ENCODE data around the gene SNF8.
"Not testable (repeated sequence)": the region's sequence is repeated elsewhere in the genome, so short reads cannot be mapped to it uniquely, and the experiment has no call there.

Gene SNF8, protein sequence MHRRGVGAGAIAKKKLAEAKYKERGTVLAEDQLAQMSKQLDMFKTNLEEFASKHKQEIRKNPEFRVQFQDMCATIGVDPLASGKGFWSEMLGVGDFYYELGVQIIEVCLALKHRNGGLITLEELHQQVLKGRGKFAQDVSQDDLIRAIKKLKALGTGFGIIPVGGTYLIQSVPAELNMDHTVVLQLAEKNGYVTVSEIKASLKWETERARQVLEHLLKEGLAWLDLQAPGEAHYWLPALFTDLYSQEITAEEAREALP

DNA sequence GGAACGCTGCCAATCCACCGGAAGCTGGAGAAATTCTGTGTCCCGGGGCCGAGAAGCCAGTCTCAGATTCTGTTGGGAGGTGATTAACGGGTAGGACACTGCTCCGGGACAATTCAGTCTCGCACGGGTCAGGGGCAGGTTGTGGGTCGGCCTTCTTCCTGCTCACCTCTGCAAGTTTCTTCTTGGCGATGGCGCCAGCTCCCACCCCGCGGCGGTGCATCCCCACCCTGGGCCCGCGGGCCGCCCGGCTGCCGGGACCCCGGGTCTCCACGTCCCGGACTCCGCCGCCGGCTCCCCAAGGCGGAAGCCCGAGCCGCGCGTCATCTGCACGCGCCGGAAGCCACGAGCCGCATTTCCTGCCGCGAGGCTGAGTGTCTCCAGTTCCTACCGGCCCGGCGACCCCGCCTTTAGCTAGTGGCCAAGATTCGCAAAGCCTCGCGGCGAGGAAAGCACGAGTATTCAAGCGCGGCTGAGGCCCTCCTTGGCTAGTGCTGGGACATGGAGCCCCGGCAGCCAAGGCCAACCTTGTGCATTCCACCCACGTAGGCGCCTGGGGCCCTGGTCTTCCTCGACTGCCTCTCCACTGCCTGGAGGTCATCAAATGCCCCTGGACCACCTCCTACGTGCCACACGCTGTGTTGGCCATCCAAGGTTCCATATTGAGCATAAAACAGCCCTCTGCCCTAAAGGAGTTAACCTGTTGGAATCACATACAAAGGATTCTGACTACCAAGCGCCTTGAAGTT, at the start of gene SNF8:
SNF8 (minus strand) TSS at position 328 of the 746 bp plus-strand sequence; CDS start at position 220, 108 bp downstream.
- peak; percentile 77 for DNase-seq

DNA sequence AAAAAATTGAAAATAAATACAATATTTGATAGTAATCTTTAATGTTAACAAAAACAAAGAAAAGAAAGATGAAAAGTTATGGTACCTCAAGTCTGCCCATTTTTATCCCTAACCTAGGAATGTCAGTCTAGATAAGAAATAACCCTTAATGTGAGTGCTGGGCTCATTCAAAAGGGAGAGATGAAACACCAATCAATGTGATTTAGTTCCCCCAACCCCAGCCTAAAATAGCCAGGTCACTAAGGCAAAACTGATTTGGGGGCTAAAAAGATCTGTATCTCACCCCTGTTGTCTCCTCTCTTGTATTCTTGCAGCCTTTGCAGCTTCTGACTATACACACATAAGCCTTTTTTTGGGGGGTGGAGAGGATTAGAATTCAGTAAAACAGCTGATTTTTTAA, 49.3 kb upstream of the SNF8 start:
- no peak for DNase-seq

DNA sequence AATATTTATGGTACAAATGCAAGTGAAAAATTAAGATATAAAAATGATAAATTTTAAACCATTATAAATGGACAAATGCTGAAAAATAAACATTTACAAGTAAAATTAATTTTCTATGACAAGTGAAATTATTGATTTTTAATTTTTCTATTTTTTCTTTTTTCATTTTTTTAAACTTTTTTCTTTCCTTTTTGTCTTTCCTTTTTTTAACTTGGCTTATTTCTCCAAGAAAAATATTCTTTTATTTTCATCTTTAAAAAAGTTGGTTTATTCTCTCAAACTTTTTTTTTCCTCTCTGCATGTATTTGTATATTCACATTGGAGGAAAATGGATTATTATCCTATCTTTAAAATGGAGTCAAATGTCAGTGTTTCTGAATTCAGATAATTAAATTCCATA, 48.7 kb upstream of the SNF8 start:
- DNase-seq = no peak

DNA sequence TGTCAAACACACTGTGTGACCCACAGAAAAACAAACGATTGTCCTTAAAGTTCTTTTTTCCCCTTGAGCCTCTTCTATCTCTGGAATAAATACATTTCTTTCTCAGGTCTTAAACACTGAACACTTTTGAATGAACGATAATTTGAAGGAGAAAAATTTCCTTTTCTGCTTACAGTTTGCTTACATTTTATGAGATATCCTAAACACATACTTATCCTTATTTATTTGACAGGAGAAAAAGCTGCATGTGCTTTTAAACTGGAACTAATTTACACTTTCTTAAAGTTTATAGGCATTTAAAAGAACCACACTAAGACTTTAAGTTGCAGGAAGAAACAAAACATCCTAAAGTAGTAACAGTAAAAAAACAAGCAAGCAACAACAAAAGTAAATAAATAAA, 47.8 kb upstream of the SNF8 start:
- DNase-seq = no peak

DNA sequence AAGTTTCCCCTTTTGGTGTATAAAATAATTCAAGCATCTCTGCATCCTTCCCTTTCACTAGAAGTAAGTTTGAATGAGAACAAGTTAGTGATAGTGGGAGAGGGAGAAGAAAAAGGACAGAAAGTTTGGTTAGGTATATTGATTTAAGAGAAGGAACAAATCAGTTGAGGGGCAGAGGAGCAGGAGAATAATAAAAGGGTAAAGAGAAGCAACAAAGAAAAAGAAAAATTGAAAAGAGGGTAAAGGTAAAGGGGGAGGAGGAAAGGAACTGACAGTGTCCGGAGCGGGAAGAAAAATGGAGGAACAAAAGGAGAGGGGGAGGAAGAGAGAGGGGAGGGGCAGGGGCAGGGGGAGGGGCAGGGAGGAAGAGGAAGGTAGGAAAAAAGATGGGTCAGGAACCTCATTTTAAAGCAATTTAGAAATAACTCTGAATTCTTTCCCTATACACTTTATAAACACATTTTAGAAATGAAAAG, 46.3 kb upstream of the SNF8 start:
- no peak for DNase-seq

DNA sequence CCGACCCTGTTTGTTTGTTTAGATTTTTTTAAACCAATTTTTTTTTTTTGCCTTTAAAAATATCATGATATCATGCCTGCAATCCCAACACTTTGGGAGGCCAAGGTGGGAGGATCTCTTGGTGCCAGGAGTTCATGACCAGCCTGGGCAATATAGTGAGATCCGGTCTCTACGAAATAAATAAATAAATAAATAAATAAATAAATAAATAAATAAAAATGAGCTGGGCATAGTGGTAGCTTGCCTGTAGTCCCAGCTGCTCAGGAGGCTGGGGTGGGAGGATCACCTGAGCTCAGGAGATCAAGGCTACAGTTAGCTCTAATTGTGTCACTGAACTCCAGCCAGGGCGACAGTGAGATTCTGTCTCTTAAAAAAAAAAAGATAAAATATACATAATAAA, 44.5 kb upstream of the SNF8 start:
- no peak for DNase-seq

DNA sequence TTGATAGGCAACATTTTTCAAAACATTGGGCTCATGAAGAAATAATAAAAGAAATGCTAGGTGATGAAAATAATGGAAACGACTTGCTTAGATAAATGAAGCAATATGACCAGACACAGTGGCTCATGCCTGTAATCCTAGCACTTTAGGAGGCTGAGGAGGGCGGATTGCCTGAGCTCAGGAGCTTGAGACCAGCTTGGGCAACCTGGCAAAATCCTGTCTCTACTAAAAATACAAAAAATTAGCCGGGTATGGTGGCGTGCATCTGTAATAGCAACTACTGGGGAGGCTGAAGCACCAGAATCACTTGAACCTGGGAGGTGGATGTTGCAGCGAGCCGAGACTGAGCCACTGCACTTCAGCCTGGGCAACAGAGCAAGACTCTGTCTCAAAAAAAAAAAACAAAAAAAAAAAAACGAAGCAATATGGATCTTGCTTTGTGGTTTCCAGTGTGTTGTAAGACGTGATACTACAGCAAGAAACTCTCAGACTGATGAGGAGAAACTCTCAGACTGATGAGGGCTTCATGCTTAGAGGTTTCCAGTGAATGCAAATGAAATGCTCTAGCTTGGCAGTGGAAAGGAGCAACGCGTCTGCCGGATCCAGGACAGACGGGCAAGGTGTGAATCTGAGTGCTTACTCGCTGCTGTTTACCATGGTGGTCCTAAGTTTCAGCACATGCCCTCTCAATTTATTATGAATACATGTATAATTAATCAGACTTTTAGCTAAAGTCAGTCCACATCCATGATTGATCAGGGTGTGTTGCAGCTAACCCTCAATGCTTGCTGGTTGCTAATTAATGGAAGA, 41.0 kb upstream of the SNF8 start:
- DNase-seq = no peak

DNA sequence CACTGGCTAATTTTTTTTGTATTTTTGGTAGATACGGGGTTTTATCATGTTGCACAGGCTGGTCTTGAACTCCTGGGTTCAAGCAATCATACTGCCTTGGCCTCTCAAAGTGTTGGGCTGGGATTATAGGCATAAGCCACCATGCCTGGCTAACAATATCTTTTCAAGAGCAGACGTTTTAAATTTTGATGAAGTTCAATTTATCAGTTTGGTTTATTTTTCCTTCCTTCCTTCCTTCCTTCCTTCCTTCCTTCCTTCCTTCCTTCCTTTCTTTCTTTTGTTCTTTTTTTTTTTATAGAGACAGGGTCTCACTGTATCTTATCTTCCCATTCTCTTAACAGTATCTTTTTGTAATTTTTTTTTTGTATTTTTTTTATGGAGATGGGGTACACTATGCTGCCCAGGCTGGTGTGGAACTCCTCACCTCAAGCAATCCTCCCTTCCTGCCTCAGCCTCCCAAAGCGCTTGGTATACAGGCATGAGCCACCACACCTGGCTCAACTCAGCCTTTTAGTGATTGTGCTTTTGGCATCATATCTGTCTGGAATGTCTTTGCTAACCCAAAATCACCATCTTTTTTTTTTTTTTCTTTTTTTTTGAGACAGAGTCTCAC, 37.4 kb upstream of the SNF8 start:
- DNase-seq = no peak

DNA sequence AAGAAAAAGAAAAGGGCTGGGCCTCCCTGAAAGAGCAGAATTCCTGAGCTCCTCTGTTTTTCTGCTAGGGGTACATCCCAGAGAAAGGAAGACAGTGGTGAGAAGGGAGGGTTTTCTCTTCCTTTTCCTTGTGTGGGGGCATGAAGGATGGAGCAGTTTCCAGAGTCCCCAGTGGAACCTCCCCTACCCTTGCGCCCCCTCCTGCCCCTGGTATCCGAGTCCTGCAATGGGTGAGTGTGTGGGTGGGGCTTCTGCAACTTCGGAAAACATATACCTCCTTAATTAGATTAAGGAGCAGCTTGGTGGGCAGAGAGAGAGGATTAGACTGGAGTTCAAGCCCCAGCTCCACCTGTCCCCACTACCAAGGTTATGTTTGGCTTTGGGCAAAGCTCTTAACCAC, 29.2 kb upstream of the SNF8 start:
- no peak for DNase-seq

DNA sequence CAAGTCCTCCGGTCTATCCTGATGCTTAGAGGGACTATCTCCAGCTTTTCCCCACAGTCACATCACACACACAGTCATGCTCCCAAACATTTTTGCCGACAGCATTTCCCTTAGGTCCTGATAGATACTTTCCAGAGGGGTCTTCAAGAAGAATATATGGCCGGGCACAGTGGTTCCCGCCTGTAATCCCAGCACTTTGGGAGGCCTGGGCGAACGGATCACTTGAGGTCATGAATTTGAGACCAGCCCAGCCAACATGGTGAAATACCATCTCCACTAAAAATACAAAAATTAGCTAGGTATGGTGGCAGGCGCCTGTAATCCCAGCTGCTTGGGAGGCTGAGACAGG, 28.1 kb upstream of the SNF8 start:
- no peak for DNase-seq

DNA sequence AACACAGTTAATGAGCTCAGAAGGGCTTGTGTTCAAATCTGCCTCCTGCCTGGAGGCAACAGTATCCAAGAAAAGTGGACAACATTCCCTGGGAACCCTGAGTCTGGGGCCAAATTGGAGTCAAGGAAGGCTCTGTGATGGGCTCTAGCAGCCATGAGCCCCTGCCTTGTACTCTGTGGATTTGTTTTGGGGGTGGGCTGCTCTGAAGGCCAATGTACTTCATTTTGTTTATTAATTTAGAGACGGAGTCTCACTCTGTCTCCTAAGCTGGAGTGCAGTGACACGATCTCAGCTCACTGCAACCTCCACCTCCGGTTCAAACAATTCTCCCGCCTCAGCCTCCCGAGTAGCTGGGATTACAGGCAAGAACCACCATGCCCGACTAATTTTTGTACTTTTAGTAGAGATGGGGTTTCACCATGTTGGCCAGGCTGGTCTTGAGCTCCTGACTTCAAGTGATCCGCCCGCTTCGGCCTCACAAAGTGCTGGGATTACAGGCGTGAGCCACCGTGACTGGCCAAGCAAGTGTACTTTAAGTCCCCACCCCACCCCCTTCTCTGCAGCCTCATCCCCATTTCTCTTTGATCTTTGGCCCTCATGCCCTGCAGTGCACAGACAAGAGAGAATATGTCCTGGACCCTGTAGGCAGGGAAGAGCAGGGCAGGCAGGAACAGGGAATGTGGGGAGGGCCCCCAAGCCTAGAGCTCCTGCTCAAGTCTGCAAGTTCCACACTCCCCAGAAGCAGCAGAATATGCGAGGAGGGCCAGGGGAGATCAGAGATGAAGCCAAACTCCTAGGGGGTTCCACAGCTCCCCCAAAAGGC, 26.4 kb upstream of the SNF8 start:
- no peak for DNase-seq

DNA sequence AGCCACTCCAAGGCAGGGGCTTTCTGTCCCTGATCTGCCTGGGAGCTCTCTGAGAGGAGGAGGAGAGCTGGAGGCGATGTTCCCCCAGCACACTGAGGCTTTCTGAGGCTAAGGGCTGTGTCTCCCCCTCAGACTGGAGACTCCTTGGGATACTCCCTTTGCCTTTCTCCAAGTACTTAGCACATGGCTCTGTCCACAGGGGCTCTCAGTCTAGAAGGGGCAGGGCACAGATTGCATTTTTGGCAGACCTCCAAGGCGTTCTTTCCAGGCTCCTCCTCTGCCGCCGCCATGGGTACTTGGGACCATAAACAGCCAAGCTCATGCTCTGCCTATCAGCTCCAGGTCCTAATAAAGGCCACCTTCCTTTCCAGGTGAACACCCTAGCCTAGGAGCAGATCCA, 25.6 kb upstream of the SNF8 start:
- DNase-seq = peak; percentile 25

DNA sequence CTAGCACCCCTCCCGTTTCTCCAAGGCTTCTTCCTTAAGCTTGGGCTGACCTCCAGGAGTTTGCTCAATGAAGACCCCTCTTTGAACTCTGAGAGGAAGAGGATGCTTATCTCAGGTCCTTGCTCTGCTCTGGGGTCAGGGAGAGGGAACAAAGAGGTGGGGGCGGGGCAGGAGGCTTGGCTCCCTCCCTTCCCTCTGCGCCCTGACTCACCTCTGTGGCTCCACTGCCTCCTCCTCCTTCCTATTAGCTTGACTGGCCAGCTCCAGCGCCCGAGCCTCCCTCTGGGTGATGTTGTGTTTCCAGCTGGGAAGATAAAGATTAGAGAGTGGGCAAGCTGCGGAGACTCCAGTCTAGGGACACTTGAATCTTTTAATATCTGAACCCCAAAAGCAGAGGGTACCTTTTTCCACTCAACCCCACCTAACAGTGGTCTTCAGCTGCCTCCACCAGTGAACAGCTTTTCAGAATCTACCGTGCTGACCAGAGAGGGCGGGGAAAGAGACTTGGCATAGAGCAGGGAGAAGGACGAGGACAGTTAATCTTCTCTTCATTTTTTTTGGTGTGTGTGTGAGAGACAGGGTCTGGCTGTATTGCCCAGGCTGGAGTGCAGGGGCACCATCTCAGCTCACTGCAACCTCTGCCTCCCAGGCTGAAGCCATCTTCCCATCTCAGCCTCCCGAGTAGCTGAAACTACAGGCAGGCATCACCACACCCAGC, 17.0 kb upstream of the SNF8 start:
- no peak for DNase-seq

DNA sequence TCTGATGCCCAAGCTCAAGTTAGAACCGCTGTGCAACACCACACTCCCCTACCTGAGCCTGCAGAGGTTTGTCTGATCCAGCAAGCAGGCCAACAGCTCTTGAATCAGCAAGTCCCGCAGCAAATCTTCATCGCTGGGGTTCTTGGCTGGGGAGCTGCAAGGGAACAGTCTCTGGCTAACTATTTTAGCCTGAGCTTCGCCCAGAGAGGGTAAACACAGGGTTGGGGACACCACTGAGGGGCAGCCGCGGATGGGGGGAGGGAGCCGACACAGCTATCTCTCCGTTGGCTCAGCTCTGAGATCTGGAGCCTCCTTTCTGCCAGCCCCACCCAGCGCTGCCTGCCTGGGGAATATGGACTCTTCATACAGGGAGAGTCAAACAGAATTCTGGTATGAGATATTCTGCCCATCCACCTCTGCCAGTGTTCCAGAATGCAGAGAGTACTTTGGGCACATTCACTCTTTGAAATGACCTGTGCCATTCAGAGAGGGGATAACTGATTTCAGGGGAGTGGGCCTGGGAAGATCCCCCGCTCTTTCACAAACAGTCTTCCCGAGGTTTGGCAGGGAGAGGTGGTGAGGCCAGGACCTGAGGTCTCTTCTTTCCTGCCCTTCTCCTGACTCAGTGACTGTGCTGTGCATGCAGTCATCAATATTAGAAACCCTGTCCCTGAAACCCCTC, 16.3 kb upstream of the SNF8 start:
- DNase-seq = no peak

DNA sequence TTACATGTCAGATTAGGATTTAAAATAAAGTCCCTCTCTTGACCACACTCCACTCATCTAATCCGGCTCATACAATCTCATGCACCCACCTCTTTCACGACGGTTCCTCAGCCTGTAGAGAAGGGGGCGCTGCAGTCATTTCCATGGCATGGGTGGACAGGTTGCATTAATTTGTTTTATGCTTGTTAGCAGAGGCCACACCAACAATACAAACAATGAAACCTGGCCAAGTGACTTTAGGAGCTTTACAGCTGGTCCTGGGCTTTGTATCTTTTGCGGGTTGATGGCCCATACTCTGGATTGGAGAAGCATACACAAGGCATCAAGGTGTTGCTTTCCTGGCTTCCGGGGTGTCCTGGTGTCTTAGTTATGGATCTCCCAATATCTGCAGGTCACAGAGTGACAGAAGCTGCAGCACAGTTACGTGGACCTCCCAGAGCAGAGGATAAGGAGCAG, 9.7 kb upstream of the SNF8 start:
- DNase-seq = no peak

DNA sequence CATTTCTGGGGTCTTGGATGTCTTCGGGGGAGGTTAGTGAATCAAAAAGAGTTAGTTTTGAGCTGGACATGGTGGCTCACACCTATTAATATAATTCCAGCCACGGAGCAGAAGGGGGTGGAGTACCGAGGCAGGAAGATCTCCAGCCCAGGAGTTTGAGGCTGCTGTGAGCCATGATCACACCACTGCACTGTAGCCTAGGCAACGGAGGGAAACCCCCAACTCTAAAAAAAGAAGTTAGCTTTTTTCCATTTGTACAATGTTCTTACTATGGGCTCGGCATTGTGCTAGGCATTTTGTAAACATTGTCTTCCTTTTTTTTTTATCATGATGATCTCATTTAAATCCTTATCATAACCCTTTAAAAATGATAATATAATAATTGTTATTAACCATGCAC, 8.3 kb upstream of the SNF8 start:
- no peak for DNase-seq

DNA sequence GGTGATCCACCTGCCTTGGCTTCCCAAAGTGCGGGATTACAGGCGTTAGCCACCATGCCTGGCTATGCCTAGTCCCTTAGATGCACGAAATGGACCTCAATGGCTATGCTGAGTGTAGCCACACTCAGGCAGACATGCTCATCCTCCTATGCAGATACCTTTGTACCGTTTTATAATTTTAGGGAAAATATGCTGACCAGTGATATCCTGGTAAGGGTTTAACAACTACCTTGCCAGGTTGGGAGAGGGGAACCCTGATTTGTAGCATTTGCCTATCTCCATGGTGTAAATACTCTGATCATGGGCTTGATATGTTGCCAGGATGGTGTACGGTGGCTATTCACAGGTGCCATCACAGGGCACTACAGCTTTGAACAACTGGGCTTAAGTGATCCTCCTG, 6.9 kb upstream of the SNF8 start:
- no peak for DNase-seq

DNA sequence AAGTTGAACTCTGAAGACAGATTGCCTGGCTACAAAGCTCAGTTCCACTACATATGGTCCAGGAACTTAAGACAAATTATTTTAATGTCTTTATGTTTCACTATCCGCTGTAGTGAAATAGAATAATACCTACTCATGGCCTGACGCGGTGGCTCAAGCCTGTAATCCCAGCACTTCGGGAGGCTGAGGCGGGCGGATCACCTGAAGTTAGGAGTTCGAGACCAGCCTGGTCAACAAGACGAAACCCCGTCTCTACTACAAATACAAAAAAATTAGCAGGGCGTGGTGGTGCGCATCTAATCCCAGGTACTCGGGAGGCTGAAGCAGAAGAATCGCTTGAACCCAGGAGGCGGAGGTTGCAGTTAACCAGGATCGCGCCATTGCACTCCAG, 614 bp upstream of the SNF8 start:
- not testable (repeated sequence) for DNase-seq

DNA sequence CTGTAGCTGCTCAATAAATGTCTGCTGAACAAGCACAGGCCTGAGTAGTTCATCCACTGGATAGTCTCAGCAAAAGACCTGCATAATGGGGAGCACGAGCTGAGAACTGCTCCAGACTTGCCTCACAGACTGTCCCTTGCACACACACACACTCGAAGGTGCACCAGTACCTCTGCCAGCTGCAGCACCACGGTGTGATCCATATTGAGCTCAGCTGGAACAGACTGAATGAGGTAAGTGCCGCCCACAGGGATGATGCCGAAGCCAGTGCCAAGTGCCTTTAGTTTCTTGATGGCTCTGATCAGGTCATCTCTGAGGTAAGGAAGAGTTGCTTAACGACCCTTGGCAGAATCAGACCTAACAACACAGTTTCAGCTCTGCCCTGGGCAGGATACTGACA, 11.6 kb downstream of the SNF8 start:
- no peak for DNase-seq

DNA sequence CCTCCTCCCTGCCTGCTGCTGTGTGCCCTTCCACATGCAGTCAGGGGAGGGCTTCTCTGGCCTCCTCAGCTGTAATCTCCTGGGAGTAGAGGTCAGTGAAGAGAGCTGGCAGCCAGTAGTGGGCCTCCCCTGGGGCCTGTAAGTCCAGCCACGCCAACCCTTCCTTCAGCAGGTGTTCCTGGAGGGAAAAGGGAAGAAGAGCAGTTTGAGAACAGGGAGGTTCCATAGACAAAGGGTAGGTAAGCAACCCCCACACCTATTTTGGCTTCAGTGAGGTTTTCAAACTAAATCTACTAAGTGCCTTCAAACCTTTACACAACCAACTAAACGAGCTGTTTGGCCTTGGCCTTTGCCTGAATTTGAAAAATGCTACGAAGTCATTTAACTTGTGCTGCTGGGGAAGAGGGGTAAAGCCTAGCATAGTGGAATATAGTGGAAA, 14.2 kb downstream of the SNF8 start:
- no peak for DNase-seq

DNA sequence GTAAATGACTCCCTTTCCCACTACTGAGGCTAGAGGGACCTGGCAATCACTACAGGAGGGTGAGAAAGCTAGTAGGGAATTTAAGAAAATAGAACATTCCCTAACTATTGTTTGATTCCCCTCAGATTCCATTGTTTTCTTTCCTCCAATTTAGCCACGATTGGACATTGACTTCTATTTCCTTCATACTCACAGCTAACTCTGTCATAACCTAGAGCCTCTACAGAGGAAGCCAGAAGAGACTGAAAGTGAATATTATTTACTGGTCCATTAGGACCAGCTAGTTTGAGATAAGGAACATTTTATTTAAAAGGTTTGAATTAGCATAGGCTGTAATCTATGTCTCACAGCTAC, 14.9 kb downstream of the SNF8 start:
- no peak for DNase-seq
